ENCODE data around the gene SLC16A10.
"Not testable (repeated sequence)": the region's sequence is repeated elsewhere in the genome, so short reads cannot be mapped to it uniquely, and the experiment has no call there.

DNA sequence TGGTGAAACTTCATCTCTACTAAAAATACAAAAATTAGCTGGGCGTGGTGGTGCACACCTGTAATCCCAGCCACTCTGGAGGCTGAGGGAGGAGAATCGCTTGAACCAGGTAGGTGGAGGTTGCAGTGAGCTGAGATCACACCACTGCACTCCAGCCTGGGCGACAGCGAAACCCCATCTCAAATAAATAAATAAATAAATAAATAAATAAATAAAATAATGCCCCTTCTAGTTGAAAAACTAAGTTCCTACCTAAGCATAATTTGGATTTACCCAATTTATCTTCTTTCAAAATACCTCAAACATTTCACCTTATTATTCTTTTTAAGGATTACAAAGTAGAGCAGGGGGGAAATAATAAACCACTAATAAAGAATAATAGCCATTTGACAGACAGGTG lies 116.2 kb downstream of the SLC16A10 start:
- TF ChIP-seq, protein P1, sequence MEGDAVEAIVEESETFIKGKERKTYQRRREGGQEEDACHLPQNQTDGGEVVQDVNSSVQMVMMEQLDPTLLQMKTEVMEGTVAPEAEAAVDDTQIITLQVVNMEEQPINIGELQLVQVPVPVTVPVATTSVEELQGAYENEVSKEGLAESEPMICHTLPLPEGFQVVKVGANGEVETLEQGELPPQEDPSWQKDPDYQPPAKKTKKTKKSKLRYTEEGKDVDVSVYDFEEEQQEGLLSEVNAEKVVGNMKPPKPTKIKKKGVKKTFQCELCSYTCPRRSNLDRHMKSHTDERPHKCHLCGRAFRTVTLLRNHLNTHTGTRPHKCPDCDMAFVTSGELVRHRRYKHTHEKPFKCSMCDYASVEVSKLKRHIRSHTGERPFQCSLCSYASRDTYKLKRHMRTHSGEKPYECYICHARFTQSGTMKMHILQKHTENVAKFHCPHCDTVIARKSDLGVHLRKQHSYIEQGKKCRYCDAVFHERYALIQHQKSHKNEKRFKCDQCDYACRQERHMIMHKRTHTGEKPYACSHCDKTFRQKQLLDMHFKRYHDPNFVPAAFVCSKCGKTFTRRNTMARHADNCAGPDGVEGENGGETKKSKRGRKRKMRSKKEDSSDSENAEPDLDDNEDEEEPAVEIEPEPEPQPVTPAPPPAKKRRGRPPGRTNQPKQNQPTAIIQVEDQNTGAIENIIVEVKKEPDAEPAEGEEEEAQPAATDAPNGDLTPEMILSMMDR (optimal IDR thresholded peaks at IDR 0.05 in 1 of 3, IDR thresholded peaks at IDR 0.05 in 1 of 3, conservative IDR thresholded peaks at IDR 0.05 in 1 of 3; ENCODE audit: extremely low read depth in 1 of 3, insufficient read depth in 2 of 3, low read length in 3 of 3) = not testable (repeated sequence)
- TF ChIP-seq EZH2 (IDR thresholded peaks at IDR 0.05; ENCODE audit: low read length) = not testable (repeated sequence)
